Measurements from ENCODE around the gene TMEM143. TPM values are rescaled to one million over a fixed set of nuclear protein-coding genes. Genes with fewer than 3 reads are reported as not detected.

Gene TMEM143
- total and polyA plus RNA-seq, 10 of the 15 experiments (the other 5 are each of a cell fraction or from before 2014, with no cell fraction given) = 1.5 to 19.5 (median 10.1) TPM

DNA sequence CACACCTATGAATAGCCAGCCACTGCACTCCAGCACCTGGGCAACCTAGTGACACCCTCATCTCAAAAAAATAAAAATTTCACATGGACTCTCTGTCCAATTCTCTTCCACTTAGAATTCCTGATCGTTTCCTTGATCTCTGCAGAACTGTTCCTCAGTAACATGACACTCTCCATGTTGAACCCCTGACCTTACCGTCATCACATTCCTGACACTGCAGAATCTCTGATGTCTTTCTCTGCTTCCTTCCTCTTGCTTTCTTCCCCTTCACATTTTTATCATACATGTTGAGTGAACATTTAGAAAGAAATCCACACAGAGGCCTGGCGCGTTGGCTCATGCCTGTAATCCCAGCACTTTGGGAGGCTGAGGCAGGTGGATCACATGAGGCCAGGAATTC, 78.8 kb downstream of the TMEM143 start:
- no peaks in the 10 kb centered on the region for H3K27me3 ChIP-seq (replicated peaks in 1 of 2; ENCODE audit: control insufficient read depth in 2 of 2, insufficient read depth in 2 of 2, low read length in 1 of 2)
- in situ Hi-C loops (cut with MboI) (no loop called here), intact Hi-C loops (cut with micrococcal nuclease; ENCODE audit: unreplicated experiment) (no loop called here)
- WGBS (ENCODE audit: insufficient coverage, insufficient replicate concordance, low lambda C conversion rate, missing lambda C conversion rate) = 73% methylated on average over 4 of the region's 4 CpGs
- H3K27ac ChIP-seq (ENCODE audit: control insufficient read depth, insufficient read depth) = no peak overlapping the region
- H3K9me3 ChIP-seq (replicated peaks; ENCODE audit: control insufficient read depth, insufficient read depth, low read length) = peaks cover 4% of the 10 kb centered on the region
- RAD21 ChIA-PET (ENCODE audit: unreplicated experiment) = no interaction called here
- H3K4me3 ChIP-seq = no peak overlapping the region
- BruUV-seq (replicated peaks) = no TSS peak
- no peaks in the 10 kb centered on the region for H3K36me3 ChIP-seq (ENCODE audit: control insufficient read depth in 2 of 2, insufficient read depth in 2 of 2, low read length in 1 of 2)
- DNase-seq (ENCODE audit: low read depth, low spot score) = no peak
- CTCF ChIA-PET = no interaction called here
- TF ChIP-seq, protein P1, sequence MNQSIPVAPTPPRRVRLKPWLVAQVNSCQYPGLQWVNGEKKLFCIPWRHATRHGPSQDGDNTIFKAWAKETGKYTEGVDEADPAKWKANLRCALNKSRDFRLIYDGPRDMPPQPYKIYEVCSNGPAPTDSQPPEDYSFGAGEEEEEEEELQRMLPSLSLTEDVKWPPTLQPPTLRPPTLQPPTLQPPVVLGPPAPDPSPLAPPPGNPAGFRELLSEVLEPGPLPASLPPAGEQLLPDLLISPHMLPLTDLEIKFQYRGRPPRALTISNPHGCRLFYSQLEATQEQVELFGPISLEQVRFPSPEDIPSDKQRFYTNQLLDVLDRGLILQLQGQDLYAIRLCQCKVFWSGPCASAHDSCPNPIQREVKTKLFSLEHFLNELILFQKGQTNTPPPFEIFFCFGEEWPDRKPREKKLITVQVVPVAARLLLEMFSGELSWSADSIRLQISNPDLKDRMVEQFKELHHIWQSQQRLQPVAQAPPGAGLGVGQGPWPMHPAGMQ (IDR thresholded peaks at IDR 0.05; ENCODE audit: borderline replicate concordance) = no peak
- TF ChIP-seq ZZZ3 (IDR thresholded peaks at IDR 0.05; ENCODE audit: control insufficient read depth, insufficient read length, low read depth) (no peak), MYB (IDR thresholded peaks at IDR 0.05; ENCODE audit: borderline replicate concordance, low read depth, low read length) (no peak), CREM (IDR thresholded peaks at IDR 0.05; ENCODE audit: low read depth) (no peak), TARDBP (IDR thresholded peaks at IDR 0.05; ENCODE audit: borderline replicate concordance) (no peak), ZBTB33 (IDR thresholded peaks at IDR 0.05) (no peak), ETV6 (conservative IDR thresholded peaks at IDR 0.05 in 1 of 2, IDR thresholded peaks at IDR 0.05 in 1 of 2; ENCODE audit: borderline replicate concordance in 1 of 2, low read depth in 1 of 2) (no peak), RELA (IDR thresholded peaks at IDR 0.05; ENCODE audit: borderline replicate concordance, partially characterized antibody) (no peak), SMAD1 (IDR thresholded peaks at IDR 0.05; ENCODE audit: low read depth, partially characterized antibody) (no peak), EP300 (IDR thresholded peaks at IDR 0.05; ENCODE audit: borderline replicate concordance in 1 of 2, control insufficient read depth in 1 of 2, low read depth in 2 of 2, low read length in 2 of 2) (no peak), NRF1 (conservative IDR thresholded peaks at IDR 0.05; ENCODE audit: low read depth, low read length) (no peak), ATF7 (IDR thresholded peaks at IDR 0.05; ENCODE audit: low read depth) (no peak), GABPA (IDR thresholded peaks at IDR 0.05; ENCODE audit: low read depth) (no peak), ZBED1 (IDR thresholded peaks at IDR 0.05; ENCODE audit: borderline replicate concordance) (no peak), RAD51 (IDR thresholded peaks at IDR 0.05) (no peak), ZNF274 (IDR thresholded peaks at IDR 0.05; ENCODE audit: insufficient read depth, insufficient read length) (no peak), NR2C1 (IDR thresholded peaks at IDR 0.05) (no peak), KDM1A (IDR thresholded peaks at IDR 0.05; ENCODE audit: borderline replicate concordance) (no peak), CEBPB (IDR thresholded peaks at IDR 0.05; ENCODE audit: borderline replicate concordance in 1 of 2, low read depth in 2 of 2, low read length in 2 of 2) (no peak)
- TF ChIP-seq, protein P2, sequence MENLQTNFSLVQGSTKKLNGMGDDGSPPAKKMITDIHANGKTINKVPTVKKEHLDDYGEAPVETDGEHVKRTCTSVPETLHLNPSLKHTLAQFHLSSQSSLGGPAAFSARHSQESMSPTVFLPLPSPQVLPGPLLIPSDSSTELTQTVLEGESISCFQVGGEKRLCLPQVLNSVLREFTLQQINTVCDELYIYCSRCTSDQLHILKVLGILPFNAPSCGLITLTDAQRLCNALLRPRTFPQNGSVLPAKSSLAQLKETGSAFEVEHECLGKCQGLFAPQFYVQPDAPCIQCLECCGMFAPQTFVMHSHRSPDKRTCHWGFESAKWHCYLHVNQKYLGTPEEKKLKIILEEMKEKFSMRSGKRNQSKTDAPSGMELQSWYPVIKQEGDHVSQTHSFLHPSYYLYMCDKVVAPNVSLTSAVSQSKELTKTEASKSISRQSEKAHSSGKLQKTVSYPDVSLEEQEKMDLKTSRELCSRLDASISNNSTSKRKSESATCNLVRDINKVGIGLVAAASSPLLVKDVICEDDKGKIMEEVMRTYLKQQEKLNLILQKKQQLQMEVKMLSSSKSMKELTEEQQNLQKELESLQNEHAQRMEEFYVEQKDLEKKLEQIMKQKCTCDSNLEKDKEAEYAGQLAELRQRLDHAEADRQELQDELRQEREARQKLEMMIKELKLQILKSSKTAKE (IDR thresholded peaks at IDR 0.05; ENCODE audit: low read depth, poor library complexity, severe bottlenecking) = no peak
- H4K20me1 ChIP-seq (ENCODE audit: control insufficient read depth, insufficient read depth) = no peaks in the 10 kb centered on the region
- H3K9ac ChIP-seq (ENCODE audit: control insufficient read depth, insufficient read depth, low read length) = no peak overlapping the region
- no peak for FAIRE-seq
- no peaks in the 10 kb centered on the region for H3K79me2 ChIP-seq (ENCODE audit: control insufficient read depth, insufficient read depth, low read length)
- POLR2A ChIA-PET = no interaction called here
- no peak overlapping the region for H2AFZ ChIP-seq (ENCODE audit: control insufficient read depth, low read depth, low read length)
- no peaks in the 10 kb centered on the region for H3K4me1 ChIP-seq (ENCODE audit: control insufficient read depth, insufficient read depth, low read length)
- no peak overlapping the region for H3K4me2 ChIP-seq (ENCODE audit: control insufficient read depth, insufficient read depth)
- SMC1A ChIA-PET (ENCODE audit: uncharacterized antibody, unreplicated experiment) = interaction anchor here (0.6 kb wide), 1 partner anchor 735 kb away, joined by 3 read pairs; no protein-coding TSS in a partner anchor
- no peak for ATAC-seq

Data from GM12878 (cell line).